ENCODE results near the gene ARFGAP1.
"Not testable (repeated sequence)": the region's sequence is repeated elsewhere in the genome, so short reads cannot be mapped to it uniquely, and the experiment has no call there.

The ARFGAP1 gene

GRCh38 chr20:63303095-63303666 is 30.6 kb downstream of the ARFGAP1 start:
- Histone ChIP-seq H3K27ac (no peak overlapping the region), H3K4me3 (ENCODE audit: low read depth, low read length) (no peak overlapping the region), H3K9me3 (ENCODE audit: severe bottlenecking) (no peaks in the 10 kb centered on the region), H3K36me3 (no peaks in the 10 kb centered on the region), H3K27me3 (ENCODE audit: insufficient read depth, low read depth, severe bottlenecking) (no peaks in the 10 kb centered on the region)
- DNase-seq, result no peak
- no peak for TF ChIP-seq CTCF (IDR thresholded peaks at IDR 0.05; ENCODE audit: low read depth, low read length)

GRCh38 chr20:63305393-63305792 is 32.8 kb downstream of the ARFGAP1 start:
- TF ChIP-seq CTCF (IDR thresholded peaks at IDR 0.05; ENCODE audit: low read depth, low read length), result no peak
- Histone ChIP-seq H3K27ac (no peak overlapping the region), H3K9me3 (ENCODE audit: severe bottlenecking) (no peaks in the 10 kb centered on the region), H3K27me3 (ENCODE audit: insufficient read depth, low read depth, severe bottlenecking) (no peaks in the 10 kb centered on the region), H3K36me3 (no peaks in the 10 kb centered on the region), H3K4me3 (ENCODE audit: low read depth, low read length) (no peak overlapping the region)
- DNase-seq, result no peak

DNA sequence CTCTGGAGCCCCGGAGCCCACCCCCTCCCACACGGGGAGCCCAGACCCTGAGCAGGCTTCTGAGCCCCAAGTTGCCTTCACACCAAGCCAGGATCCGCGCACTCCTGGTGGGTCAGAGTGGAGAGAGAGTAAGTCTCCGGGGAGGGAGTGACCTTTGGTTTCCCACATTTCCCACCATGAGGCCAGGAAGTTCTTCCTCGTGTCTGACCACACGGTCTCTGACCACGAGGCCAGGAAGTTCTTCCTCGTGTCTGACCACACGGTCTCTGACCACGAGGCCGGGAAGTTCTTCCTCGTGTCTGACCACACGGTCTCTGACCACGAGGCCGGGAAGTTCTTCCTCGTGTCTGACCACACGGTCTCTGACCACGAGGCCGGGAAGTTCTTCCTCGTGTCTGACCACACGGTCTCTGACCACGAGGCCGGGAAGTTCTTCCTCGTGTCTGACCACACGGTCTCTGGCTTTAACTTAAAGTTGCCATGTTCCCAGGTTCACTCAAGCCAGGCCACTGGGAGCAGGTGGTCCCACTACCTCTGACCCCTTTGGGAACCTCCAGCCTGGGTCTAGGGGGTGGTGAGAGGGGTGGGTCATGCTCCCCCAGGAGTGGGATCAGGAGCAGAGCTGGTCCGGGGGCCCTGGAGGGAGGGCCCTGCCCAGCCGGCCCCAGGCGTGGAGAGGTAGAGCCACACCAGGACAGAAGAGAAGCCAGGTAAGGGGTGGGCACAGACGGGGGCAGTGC is 33.5 kb downstream of the ARFGAP1 start:
- not testable (repeated sequence) for H3K27me3 ChIP-seq (ENCODE audit: insufficient read depth, low read depth, severe bottlenecking); H3K27ac ChIP-seq; H3K9me3 ChIP-seq (ENCODE audit: severe bottlenecking); H3K4me3 ChIP-seq (ENCODE audit: low read depth, low read length); H3K36me3 ChIP-seq; DNase-seq

DNA sequence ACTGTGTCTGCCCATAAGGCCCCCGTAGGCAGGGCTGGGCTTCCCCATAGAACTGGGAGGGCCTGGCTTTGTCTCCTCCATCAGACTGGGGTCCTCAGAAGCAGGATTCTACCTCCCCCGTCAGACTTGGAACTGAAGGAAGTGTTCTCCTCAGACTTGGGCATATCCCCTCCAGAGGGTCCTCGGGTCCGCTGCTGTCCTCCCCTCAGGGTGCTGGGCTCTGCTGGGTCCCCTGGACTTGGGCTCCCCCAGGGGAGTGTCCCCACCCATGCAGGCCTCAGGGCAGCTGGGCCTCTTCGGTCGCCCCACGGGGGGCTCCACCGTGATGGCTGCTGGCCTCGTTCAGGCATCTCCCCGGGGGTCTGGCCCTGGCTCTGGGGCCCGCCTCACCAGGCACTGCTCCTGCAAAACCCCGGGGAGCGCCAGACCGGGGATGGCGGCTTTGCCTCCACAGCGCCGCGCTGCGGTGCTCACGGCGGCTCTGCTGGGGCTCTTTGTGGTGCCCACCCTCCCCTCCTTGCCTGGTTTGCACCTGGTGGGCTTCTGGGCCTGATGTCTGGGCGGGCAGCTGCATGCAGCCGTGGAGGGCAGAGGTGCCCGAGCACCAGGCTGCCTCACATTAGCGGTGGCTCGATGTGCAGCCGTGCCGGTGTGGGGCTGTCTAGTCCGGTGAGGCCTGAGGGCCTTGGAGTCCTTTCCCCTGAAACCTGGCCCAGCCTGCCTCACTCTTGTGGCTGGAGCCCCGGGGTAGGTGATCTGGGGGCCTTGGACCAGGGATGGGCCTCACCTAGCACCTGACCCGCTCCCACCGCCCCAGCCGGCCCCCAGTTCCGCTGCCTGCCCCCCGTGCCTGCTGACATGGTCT is 34.3 kb downstream of the ARFGAP1 start:
- DNase-seq, result no peak
- H3K27ac ChIP-seq, result no peak overlapping the region
- H3K36me3 ChIP-seq, result no peaks in the 10 kb centered on the region
- no peaks in the 10 kb centered on the region for H3K9me3 ChIP-seq (ENCODE audit: severe bottlenecking)
- no peak for TF ChIP-seq CTCF (IDR thresholded peaks at IDR 0.05; ENCODE audit: low read depth, low read length)
- no peak overlapping the region for H3K4me3 ChIP-seq (ENCODE audit: low read depth, low read length)
- H3K27me3 ChIP-seq (ENCODE audit: insufficient read depth, low read depth, severe bottlenecking), result no peaks in the 10 kb centered on the region

DNA sequence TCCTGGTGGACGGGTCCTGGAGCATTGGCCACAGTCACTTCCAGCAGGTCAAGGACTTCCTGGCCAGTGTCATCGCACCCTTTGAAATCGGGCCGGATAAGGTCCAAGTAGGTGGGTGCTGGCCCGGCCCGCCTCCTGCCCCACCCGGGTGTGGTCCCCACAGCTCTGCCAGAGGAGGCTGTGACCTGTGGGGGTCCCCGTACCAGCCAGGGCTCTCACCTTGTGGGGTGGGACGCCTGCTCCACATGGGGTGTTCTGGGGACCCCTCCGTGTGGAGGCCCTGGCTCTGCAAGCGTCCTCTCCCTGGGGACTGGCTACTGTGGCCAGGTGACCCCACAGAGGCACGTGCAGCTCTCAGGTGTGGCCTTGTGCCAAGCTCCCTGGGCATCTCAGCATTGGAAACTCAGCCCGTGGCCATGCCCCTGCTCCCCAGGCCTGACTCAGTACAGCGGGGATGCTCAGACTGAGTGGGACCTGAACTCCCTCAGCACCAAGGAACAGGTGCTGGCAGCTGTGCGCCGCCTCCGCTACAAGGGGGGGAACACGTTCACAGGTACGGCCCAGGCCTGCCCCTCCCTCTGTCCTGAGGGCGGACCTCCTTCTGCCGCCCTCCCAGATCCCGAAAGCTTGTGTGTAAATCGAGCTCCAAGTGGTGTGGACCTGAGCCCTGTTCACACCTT is 35.1 kb downstream of the ARFGAP1 start:
- TF ChIP-seq CTCF (IDR thresholded peaks at IDR 0.05; ENCODE audit: low read depth, low read length), result no peak
- no peaks in the 10 kb centered on the region for H3K27me3 ChIP-seq (ENCODE audit: insufficient read depth, low read depth, severe bottlenecking)

More for the DNA sequence above, 35.1 kb downstream of the ARFGAP1 start:
- no peak for DNase-seq
- Histone ChIP-seq H3K36me3 (no peaks in the 10 kb centered on the region), H3K9me3 (ENCODE audit: severe bottlenecking) (no peaks in the 10 kb centered on the region), H3K4me3 (ENCODE audit: low read depth, low read length) (no peak overlapping the region), H3K27ac (no peak overlapping the region)

Measured in WERI-Rb-1 (cell line).